Measurements from ENCODE around the gene BEGAIN. TPM values are rescaled to one million over a fixed set of nuclear protein-coding genes. Genes with fewer than 3 reads are reported as not detected.

BEGAIN gene
- polyA plus RNA-seq, 2 of the 4 experiments (the other 2 are of a cell fraction): 1.4 to 3.7 TPM

DNA sequence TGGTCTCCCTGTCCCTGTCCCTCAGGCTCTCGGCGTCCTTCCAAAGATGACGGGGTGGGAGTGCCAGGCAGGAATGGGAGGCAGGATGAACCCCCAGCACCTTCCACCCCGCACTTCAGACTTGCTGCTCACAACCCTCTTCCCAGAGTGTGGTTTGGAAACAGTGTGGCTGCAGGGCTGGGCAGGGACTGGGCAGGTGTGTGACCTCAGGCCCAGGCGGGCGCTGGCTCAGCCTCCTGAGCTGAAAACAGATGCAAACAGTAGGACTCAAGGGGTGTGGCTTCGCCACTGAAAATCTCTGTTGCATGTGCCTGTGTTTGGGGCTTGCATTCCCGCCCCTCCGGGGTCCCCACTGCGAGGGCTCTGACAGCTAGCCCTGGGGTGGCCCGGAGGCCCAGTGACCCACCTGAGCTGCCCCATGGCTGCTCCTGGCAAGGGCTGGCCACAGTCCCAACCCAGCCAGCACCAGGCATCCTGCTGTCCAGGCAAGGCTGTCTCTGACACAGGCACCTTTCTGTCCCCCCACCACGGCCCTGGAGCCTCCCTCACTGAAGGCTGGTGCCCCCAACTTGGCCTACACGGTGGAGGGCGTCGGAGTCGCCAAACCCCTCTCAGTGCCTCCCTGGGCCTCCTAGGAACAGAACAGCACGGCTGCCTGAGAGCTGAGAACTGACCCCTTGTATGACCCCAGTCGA lies 46.1 kb downstream of the BEGAIN start:
- Histone ChIP-seq H3K9me3 (no peaks in the 10 kb centered on the region), H3K4me3 (no peak overlapping the region), H3K27ac (no peak overlapping the region), H3K4me1 (no peaks in the 10 kb centered on the region), H3K4me2 (no peak overlapping the region)
- FAIRE-seq (no peak), DNase-seq (ENCODE audit: low read depth in 1 of 2, low spot score in 1 of 2) (no peak), ATAC-seq (no peak; a peak in 1 of 6 replicates)
- WGBS (ENCODE audit: missing lambda C conversion rate): 83% methylated on average over 16 of the region's 18 CpGs
- ChIA-PET POLR2A (no interaction called here), CTCF (interaction anchor here (0.5 to 3.0 kb wide), 11 partner anchors 9 to 156 kb away, joined by 3 to 9 read pairs (median 5); no protein-coding TSS in a partner anchor)
- no peak for TF ChIP-seq REST (IDR thresholded peaks at IDR 0.05)
- TF ChIP-seq CBX2 (IDR thresholded peaks at IDR 0.05; ENCODE audit: borderline replicate concordance, low read depth): no peak
- TF ChIP-seq PHF8 (IDR thresholded peaks at IDR 0.05; ENCODE audit: borderline replicate concordance, low read depth): no peak
- no peak for TF ChIP-seq CTCF (IDR thresholded peaks at IDR 0.05)
- no peak for TF ChIP-seq BHLHE40 (IDR thresholded peaks at IDR 0.05; ENCODE audit: low read depth, low read length)
- TF ChIP-seq GATA3 (IDR thresholded peaks at IDR 0.05; ENCODE audit: borderline replicate concordance): no peak

- Histone ChIP-seq H3K4me1 (no peaks in the 10 kb centered on the region), H3K4me2 (no peak overlapping the region), H3K4me3 (no peak overlapping the region), H3K27ac (no peak overlapping the region), H3K9me3 (no peaks in the 10 kb centered on the region)
- FAIRE-seq (no peak), ATAC-seq (peak; percentile 62 to 90), DNase-seq (ENCODE audit: low read depth in 1 of 2, low spot score in 1 of 2) (peak in 1 of 2 experiments; percentile 59)
- WGBS (ENCODE audit: missing lambda C conversion rate): 86% methylated on average over 21 of the region's 28 CpGs
- ChIA-PET CTCF (interaction anchor here (0.5 to 1.9 kb wide), 14 partner anchors 10 to 155 kb away, joined by 3 to 9 read pairs (median 3); no protein-coding TSS in a partner anchor), POLR2A (no interaction called here)
- TF ChIP-seq HMGXB4 (CRISPR knock-in tag; IDR thresholded peaks at IDR 0.05; ENCODE audit: borderline replicate concordance) (no peak), RAD21 (conservative IDR thresholded peaks at IDR 0.05 in 1 of 2, IDR thresholded peaks at IDR 0.05 in 1 of 2) (peak in 1 of 2 experiments; percentile 26; a peak in 1 of 5 replicates), NPAS2 (CRISPR knock-in tag; IDR thresholded peaks at IDR 0.05; ENCODE audit: borderline replicate concordance) (no peak), CTCF (IDR thresholded peaks at IDR 0.05) (peak; percentile 40; the same call in 2 of the 3 replicates)
Observed at GRCh38 chr14:100540141-100540925, 46.9 kb downstream of the BEGAIN start.

All from A549 (cell line).